Keratinocyte (primary cell): ENCODE data around the gene DNAH3. TPM values are rescaled to one million over a fixed set of nuclear protein-coding genes. Genes with fewer than 3 reads are reported as not detected.

Experiments used
- DNase-seq: peaks from one replicate; pipeline ENCODE4 v3.0.0-alpha.2; 2011; ENCODE audit warnings: low read depth, missing footprints, low spot score
- FAIRE-seq: peaks from 2 replicates; lab custom pipeline; 2011; peaks lifted over from hg19 to GRCh38; lab: Jason Lieb, UNC
- H2AFZ ChIP-seq: 2 replicates; pipeline ENCODE4 v1.6.0; 2012; ENCODE audit warnings: low read length, control low read depth, inconsistent platforms; ENCODE audit not compliant: control insufficient read depth
- H3K27ac ChIP-seq: 2 replicates; pipeline ENCODE4 v1.5.1; 2011; ENCODE audit warnings: low read length; ENCODE audit not compliant: control insufficient read depth, insufficient read depth
- H3K27me3 ChIP-seq: 3 replicates; pipeline ENCODE4 v1.6.0; 2011; ENCODE audit warnings: low read length; ENCODE audit not compliant: control insufficient read depth, insufficient read depth; ENCODE audit errors: extremely low read depth
- H3K36me3 ChIP-seq, 2 experiments: 2 replicates in 1 of 2; 3 replicates in 1 of 2; pipeline ENCODE4 v1.5.1; 2011; ENCODE audit warnings: low read length in 2 of 2, mild to moderate bottlenecking in 1 of 2; ENCODE audit not compliant: control insufficient read depth in 2 of 2, insufficient read depth in 2 of 2; ENCODE audit errors: extremely low read depth in 1 of 2
- H3K4me1 ChIP-seq: 3 replicates; pipeline ENCODE4 v1.5.1; 2011; ENCODE audit warnings: low read length; ENCODE audit not compliant: control insufficient read depth, insufficient read depth; ENCODE audit errors: extremely low read depth
- H3K4me2 ChIP-seq: 3 replicates; pipeline ENCODE4 v1.6.0; 2011; ENCODE audit warnings: low read depth, low read length; ENCODE audit not compliant: control insufficient read depth, insufficient read depth; ENCODE audit errors: extremely low read depth
- H3K4me3 ChIP-seq, 3 experiments: fragments of 200-600 bp in 1 of 3; sonication (generic) in 1 of 3; 2 replicates in 2 of 3; 3 replicates in 1 of 3; pipeline ENCODE4 v1.5.1; 2011 to 2016; ENCODE audit warnings: low read length in 3 of 3, mild to moderate bottlenecking in 3 of 3, control low read depth in 2 of 3, inconsistent platforms in 1 of 3, low read depth in 1 of 3, mixed read lengths in 1 of 3, mixed run types in 1 of 3, moderate library complexity in 1 of 3; ENCODE audit not compliant: control insufficient read depth in 2 of 3, insufficient read depth in 2 of 3; ENCODE audit errors: extremely low read depth in 1 of 3
- H3K79me2 ChIP-seq: 2 replicates; pipeline ENCODE4 v1.6.0; 2012; ENCODE audit warnings: low read length; ENCODE audit not compliant: control insufficient read depth, insufficient read depth
- H3K9ac ChIP-seq: 3 replicates; pipeline ENCODE4 v1.6.0; 2011; ENCODE audit warnings: low read length; ENCODE audit not compliant: control insufficient read depth, insufficient read depth; ENCODE audit errors: extremely low read depth
- H3K9me1 ChIP-seq: 3 replicates; pipeline ENCODE4 v1.6.0; 2011; ENCODE audit warnings: low read length; ENCODE audit not compliant: control insufficient read depth, insufficient read depth; ENCODE audit errors: extremely low read depth
- H3K9me3 ChIP-seq: 2 replicates; pipeline ENCODE4 v1.5.1; 2012; ENCODE audit warnings: low read depth, low read length; ENCODE audit not compliant: control insufficient read depth
- H4K20me1 ChIP-seq: 3 replicates; pipeline ENCODE4 v1.6.0; 2011; ENCODE audit warnings: low read length; ENCODE audit not compliant: control insufficient read depth, insufficient read depth; ENCODE audit errors: extremely low read depth
- CTCF ChIP-seq, 3 experiments: IDR thresholded peaks in 1 of 3; conservative IDR thresholded peaks in 1 of 3; optimal IDR thresholded peaks in 1 of 3; 2 replicates in 2 of 3; 3 replicates in 1 of 3; pipeline versions ENCODE3 to v1.5.1; 2011; ENCODE audit warnings: low read length in 3 of 3, mild to moderate bottlenecking in 3 of 3, moderate library complexity in 2 of 3, control low read depth in 1 of 3, inconsistent platforms in 1 of 3; ENCODE audit not compliant: insufficient read depth in 2 of 3; ENCODE audit errors: extremely low read depth in 1 of 3
- EZH2 ChIP-seq: IDR thresholded peaks from one replicate; pipeline ENCODE4 v1.6.1; 2012; ENCODE audit warnings: inconsistent platforms, mild to moderate bottlenecking, low read length, moderate library complexity
- dilution Hi-C: fragments of 300-500 bp; cut with MboI; formaldehyde crosslinking; loops from one replicate; pipeline ENCODE4 v1.7.0; 2020; ENCODE audit warnings: low sequenced_read_pairs; ENCODE audit not compliant: extremely low pct_ligation_motif_present
- polyA plus RNA-seq, 5 experiments: library from polyadenylated mRNA; depleted of rRNA in 3 of 5; stranded (reverse) in 3 of 5; stranded (forward) in 1 of 5; unstranded in 1 of 5; fragments of >200 nt; gene quantifications; 1 replicate in 1 of 5; 2 replicates in 3 of 5; 3 replicates in 1 of 5; pipeline versions ENCODE4 v1.2.1 to v1.2.3, GENCODE V29; 2011 to 2012; ENCODE audit warnings: missing spikeins in 2 of 5, low read depth in 1 of 5, low replicate concordance in 1 of 5

Gene DNAH3
- polyA plus RNA-seq, 1 donor (not counting 4 experiments of a cell fraction or from before 2014, with no cell fraction given), result 1.2 TPM

GRCh38 chr16:21078563-21078962 lies 72.1 kb downstream of the DNAH3 start:
- FAIRE-seq, result no peak
- DNase-seq, result no peak
- H3K27me3 ChIP-seq, result no peaks in the 10 kb centered on the region
- no peaks in the 10 kb centered on the region for H3K79me2 ChIP-seq
- H2AFZ ChIP-seq, result no peak overlapping the region
- no peaks in the 10 kb centered on the region for H3K36me3 ChIP-seq
- no peaks in the 10 kb centered on the region for H3K9me3 ChIP-seq
- no peak overlapping the region for H3K4me3 ChIP-seq
- H3K9me1 ChIP-seq, result no peaks in the 10 kb centered on the region
- H3K27ac ChIP-seq, result no peak overlapping the region
- no peak overlapping the region for H3K9ac ChIP-seq
- no peak for TF ChIP-seq EZH2
- TF ChIP-seq CTCF (optimal IDR thresholded peaks at IDR 0.05 in 1 of 3, IDR thresholded peaks at IDR 0.05 in 1 of 3, conservative IDR thresholded peaks at IDR 0.05 in 1 of 3; ENCODE audit: extremely low read depth in 1 of 3, insufficient read depth in 2 of 3, low read length in 3 of 3), result no peak
- no peaks in the 10 kb centered on the region for H4K20me1 ChIP-seq
- H3K4me2 ChIP-seq, result no peak overlapping the region
- no peaks in the 10 kb centered on the region for H3K4me1 ChIP-seq
- dilution Hi-C loops, result no loop called here

GRCh38 chr16:21076186-21076883 lies 74.3 kb downstream of the DNAH3 start:
- H3K4me3 ChIP-seq, result no peak overlapping the region
- DNase-seq (no peak), FAIRE-seq (no peak)
- no peak for TF ChIP-seq EZH2
- no peak for TF ChIP-seq CTCF (optimal IDR thresholded peaks at IDR 0.05 in 1 of 3, IDR thresholded peaks at IDR 0.05 in 1 of 3, conservative IDR thresholded peaks at IDR 0.05 in 1 of 3; ENCODE audit: extremely low read depth in 1 of 3, insufficient read depth in 2 of 3, low read length in 3 of 3)
- no peaks in the 10 kb centered on the region for H4K20me1 ChIP-seq
- H3K4me1 ChIP-seq, result peaks cover 3% of the 10 kb centered on the region
- no peaks in the 10 kb centered on the region for H3K9me1 ChIP-seq
- no peaks in the 10 kb centered on the region for H3K9me3 ChIP-seq
- no peaks in the 10 kb centered on the region for H3K36me3 ChIP-seq
- no peak overlapping the region for H3K4me2 ChIP-seq
- no peak overlapping the region for H3K9ac ChIP-seq
- no peak overlapping the region for H2AFZ ChIP-seq
- H3K79me2 ChIP-seq, result no peaks in the 10 kb centered on the region
- H3K27ac ChIP-seq, result no peak overlapping the region
- H3K27me3 ChIP-seq, result no peaks in the 10 kb centered on the region
- dilution Hi-C loops, result no loop called here
